Measurements from ENCODE around the gene LDLRAP1.

GRCh38 chr1:25541889-25542658 is 1.3 kb upstream of the LDLRAP1 start:
- TF ChIP-seq CTCF (IDR thresholded peaks at IDR 0.05; ENCODE audit: low read depth, low read length, missing input control) (no peak), ATF3 (IDR thresholded peaks at IDR 0.05) (no peak), REST (IDR thresholded peaks at IDR 0.05) (no peak), RAD21 (IDR thresholded peaks at IDR 0.05) (no peak), EGR1 (IDR thresholded peaks at IDR 0.05; ENCODE audit: low read depth in 2 of 2) (no peak), TAF1 (conservative IDR thresholded peaks at IDR 0.05) (no peak), ZBTB33 (IDR thresholded peaks at IDR 0.05) (no peak), YY1 (IDR thresholded peaks at IDR 0.05) (no peak), GABPA (IDR thresholded peaks at IDR 0.05 in 1 of 2, conservative IDR thresholded peaks at IDR 0.05 in 1 of 2) (no peak), FOXA1 (IDR thresholded peaks at IDR 0.05) (no peak), SP1 (IDR thresholded peaks at IDR 0.05) (no peak), JUND (IDR thresholded peaks at IDR 0.05) (no peak)

Measured in liver (tissue), 3 donors.